NCI-H226 (cell line): ENCODE results near the gene POC1A.
A peak's percentile ranks its signal among the peaks of the same experiment; 100 is the strongest.

Source experiments
- DNase-seq: peaks from one replicate; pipeline ENCODE4 v3.0.0-alpha.2; 2015

POC1A gene

DNA sequence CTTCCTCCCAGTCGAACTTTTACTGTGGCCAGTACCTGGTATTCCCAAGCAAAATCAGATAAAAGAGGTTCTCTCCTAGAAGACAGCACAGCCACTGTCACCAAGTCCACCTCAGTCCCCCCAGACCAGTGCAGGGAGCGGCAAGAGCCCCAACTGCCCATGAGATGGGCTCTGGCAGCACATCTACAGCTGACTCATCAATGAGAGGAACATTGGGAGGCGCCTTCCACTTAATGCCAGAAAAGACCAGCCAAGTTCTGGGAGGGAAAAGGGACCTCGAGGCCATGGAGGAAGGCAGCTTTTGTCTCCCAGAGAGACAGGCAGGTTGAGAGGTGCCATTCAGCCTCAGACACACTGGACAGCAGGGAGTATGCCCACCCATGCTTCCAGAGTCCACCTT, 28.2 kb downstream of the POC1A start:
- DNase-seq: no peak

DNA sequence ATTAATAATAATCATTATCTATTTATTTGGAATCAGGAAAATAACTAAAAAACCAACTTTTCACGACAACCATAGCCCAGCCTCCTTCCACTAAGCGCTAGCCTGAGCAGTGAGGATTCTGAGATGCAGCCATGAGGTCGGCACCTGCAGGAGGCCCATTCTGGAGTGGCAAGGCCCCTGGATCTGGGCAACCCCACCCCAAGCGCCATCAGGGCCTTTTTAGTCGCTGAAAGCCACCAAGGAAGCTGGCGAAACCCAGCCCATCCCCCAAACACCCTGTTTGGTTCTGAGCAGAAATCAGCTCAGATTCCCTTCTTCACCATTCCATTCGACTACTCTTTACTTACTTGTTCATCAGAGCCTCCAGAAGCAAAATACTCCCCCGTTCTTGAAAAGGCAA, 29.5 kb downstream of the POC1A start:
- no peak for DNase-seq

DNA sequence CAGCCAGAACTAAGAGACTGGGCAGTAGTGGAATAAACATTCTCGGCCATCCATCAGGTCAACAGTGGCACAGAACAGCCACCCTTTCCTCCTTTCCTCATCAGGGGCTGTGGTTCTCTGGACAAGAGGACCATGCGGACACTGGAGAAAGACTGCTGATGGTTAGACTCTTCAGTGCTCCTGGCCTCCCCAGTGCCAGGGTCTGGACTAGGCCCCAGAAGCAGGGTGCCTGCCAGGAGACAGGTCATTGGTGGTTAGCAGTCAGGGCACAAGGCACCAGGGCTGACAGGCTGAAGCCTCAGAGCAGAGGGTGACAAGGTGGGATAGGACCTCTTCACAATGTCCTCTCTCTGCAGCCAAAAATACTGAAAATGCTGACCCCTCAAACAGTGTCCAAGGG, 30.1 kb downstream of the POC1A start:
- no peak for DNase-seq

DNA sequence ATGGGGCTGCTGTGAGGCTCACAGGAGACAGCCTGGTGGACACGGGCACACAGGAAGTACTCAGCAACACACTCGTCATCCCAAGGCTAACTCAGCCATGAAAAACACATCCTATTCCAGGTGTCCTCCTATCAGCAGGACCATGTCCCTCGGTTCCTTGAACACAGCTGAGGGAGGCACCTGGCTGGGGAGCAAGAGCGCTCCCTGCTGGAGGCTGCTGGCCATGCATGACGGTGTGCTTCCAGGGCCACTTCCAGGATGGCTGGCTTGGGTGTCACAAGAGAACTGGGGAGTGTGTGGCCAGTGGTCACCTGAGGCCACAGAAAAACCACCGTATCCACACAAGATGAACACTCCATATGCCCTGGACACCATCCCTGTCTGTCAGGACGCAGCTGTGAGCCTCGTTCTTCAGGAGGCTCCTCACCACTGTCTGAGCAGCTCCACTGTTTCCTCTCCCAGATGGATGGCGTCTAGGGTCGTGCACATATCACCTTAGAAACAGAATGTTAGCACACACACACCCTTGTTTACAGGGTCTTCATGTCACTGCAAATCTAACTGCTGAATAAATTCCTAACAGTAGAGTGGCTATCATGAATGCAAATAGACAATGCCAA, 31.0 kb downstream of the POC1A start:
- peak; percentile 13 for DNase-seq

DNA sequence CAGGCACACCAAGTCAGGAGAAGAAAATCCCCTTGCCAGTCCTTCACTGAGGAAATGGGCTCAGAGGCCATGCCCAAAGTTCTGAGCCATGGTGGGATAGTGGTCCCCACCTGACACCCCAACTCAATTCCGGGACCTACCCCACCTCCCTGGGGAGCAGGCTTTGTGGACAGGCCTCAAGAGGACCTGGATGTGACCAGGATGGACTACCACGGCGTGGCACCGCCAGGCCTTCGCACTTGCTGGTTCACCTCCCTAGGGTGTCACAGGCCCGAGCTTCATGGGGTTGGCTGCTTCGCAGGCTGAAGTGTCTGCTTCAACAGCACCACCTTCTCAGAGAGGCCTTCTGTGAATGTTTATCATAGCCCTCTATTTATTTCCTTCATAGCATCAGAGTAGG, 31.7 kb downstream of the POC1A start:
- no peak for DNase-seq

DNA sequence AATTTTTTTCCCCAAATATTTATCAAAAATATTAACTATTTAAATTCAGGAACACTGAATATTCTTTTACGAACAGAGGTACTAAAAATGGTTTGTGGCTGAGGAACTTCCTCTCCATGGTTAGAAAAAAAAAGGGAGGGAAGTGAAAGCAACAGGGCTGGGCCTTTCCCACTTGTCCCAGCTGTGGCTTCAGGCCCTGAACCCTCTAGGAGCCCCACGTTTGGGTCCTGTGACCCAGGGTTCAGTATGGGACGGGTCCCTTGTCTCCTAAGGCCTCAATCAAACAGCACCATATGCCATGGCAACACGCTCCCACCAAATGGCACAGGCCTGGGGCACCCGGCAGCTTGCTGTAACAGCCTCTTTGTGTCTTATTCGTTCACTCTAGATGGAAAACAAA, 32.4 kb downstream of the POC1A start:
- no peak for DNase-seq

DNA sequence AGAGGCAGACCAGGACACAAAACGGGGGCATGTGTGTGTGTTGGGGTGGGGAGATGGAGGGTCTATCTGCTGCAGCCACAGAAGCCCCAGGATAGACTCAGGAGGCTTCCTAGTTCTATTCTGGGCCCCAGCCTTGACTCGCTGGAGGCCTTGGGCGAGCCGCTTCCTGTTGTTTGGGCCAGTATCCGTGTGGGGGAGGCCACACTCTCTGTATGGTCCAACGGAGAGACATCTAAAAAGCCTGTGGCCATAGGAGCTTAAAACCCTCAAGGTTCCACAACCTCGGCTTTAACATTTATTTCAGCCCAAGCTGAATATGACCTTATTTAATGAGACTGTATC, 32.8 kb downstream of the POC1A start:
- DNase-seq: no peak

DNA sequence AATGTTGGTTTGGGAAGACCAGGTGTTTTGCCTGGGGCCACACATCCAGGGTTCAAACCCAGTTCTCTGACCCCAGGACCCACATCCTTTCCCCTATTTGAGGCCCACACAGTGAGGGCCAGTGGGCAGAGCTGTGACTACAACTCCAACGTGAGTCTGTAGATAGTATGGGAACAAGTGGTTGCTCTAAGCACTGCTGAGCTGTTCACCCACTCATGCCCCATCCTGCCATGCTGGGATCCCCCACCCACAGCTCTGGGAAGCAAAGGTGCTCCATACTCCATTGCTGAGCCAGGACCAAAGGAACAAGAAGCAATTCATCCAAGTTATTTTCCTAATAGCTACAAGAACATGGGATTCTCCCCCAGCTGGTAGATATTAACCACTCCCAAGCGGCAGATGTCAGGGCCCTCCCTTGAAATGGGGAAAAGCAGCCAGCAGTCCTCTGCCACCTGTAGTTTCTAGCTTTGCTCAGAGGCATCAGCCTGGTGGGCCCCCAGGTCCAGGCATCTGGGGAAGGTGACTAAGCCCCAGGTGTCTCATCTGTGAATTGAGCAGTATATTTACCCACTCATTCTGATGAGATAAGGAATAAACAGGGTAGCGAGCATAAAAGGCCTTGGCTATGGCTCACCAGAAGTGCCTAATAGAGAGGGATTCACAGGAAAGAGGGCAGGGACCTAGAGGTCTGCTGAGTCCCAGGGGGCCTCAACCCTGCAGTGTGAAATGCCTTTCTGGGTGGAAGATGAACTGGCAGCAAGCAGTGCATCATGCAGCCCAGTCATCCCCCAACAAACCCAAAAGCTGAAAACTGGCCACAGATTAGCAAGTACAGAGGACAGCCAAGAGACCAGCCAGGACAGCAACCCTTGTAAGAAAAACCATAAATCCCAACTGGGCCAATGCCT, 33.4 kb downstream of the POC1A start:
- DNase-seq: no peak

DNA sequence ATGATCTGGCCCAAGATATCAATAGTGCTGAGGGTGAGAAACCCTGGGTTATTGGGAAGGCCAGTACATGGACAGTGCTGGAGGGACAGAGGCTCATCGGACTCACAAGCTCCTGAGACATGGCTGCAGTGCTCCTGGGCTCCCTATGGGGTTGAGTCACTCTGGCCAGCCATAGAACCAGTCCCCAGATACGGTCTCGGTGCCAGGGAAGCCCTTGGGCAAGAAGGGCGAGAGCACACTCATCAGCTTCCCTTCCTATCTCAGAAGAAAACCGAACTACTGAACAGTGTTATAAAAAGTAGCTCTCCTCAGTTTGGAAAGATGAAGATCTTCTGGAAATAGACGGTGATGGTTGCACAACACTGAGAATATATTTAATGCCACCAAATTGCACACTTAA, 34.4 kb downstream of the POC1A start:
- DNase-seq: no peak

DNA sequence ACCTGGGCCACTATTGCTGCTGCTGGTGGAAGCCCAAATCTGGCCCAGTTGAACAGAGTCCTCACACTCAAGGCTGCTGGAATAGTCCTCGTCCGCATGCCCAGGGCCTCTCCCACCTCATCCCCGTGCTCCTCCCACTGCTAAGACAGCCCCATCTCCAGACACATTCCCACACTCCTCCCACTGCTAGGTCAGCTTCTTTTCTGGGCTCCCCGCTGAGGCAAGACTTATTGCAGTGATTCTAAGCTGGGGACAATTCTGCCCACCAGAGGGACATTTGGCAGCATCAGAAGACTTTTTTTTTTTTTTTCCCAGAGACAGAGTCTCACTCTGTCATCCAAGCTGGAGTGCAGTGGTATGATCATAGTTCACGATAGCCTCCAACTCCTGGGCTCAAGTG, 35.1 kb downstream of the POC1A start:
- DNase-seq: no peak

DNA sequence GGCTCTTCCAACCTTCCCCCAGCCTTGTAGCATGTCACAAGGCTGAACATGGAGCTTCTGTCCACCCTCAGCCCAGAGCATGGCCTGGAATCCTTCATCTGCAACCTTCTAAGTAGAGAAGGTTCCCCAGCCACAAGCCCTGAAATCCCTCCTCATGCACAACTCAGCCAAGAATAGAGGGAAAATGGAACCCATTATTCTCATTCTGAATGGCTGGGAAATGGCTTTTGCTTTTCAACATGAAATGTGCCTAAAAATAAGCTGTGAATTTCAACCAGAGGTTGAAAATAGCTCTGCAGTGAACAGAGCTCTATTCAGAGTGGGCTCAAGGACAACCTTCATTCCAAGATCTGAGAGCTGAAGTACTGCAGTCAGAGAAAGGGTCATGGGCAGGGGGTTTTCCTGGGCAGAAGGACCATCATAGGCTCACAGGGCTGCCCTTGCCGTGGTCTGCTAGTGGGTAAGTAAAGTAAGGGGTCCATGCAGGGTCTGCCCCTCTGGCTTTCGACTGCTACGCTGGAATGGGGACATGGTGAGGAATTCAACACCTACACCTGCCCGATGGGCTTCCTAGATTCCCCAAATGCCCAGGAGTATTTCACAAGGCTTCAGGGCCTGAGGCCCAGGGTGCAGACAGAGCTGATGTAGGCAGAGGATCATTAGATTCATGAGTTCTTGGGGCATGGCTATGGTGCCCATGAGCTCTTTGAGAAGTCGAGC, 35.9 kb downstream of the POC1A start:
- no peak for DNase-seq

DNA sequence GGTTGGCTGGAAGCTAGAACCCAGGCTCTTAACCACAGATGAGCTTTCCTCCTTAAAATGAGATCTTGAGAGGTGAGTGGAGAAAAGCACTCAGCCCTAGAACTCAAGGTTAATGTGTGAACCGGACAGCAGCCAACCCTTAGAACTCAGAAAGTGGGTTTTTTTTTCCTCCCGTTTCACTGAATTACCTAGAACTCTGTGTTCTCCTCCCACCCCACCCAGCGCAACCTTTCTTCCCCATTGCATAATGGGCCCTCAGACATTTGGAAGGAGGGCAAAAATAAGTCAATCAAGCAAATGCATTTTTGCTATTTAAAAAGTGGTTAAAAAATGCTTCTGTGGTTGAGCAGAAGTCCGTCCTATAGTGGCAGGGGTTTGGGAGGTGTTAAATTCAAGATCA, 36.7 kb downstream of the POC1A start:
- DNase-seq: no peak

DNA sequence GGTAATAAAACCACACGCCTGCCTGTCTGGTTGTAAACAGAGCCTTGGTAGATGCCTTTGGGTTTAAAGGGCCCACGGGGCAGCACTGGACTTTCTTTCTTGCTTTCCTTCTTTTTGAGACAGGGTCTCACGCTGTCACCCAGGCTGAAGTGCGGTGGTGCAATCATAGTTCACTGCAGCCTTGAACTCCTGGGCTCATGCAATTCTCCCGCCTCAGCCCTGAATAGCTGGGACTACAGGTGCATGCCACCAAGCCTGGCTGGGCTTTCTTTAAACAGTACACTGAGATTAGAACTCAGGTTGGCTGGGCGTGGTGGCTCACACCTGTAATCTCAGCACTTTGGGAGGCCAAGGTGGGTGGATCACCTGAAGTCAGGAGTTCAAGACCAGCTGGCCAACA, 42.2 kb downstream of the POC1A start:
- DNase-seq: no peak

DNA sequence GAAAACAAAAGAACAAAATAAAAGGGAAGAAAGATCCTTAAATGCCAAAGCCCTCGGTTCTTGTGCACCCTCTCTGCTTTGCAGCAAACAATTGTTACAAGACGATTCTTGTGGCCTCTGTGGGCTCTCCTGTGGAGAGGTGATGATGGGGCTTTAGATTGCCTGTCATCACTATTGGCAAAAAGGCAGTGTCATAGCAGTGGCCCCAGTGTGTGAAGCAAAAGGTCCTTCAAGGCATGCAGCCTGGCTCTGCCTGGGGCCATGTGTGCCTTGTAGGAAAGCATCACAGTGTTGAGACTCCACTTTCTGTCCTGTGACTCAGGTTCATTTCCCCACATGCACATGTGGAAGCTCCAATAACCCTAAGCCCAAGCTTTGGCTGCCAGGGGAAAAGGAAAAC, 43.7 kb downstream of the POC1A start:
- DNase-seq: no peak

DNA sequence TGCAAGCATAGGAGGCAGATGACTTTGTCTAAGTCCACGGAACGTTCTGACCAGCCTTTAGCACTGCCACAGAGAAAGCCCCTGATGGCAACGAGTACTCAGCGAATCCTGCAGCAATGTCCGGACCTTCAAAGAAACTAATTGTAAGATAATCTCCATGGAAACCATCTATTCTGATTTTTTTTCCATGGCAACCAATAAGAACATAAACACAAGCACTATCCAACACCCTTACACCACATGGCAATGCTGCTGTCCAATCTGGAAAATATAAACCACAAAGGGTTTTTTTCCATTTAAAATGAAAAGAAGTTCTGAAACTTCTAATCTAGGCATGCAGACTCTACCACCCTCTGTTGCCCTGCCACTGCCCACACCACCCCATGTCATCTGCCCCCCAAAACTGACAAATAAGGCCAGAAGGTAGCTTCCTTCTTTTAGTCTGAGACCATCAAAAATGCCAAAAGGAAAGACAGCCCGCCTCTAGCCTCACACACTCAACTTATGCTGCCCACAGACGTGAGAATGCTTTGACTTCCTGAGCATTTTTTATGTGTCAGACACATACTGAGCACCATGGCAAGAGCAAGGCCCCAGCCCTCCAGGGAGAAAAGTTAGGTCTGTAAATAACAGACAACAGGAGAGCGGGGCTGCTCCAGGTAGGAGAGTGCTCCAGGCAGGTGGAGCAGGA, 44.5 kb downstream of the POC1A start:
- no peak for DNase-seq

DNA sequence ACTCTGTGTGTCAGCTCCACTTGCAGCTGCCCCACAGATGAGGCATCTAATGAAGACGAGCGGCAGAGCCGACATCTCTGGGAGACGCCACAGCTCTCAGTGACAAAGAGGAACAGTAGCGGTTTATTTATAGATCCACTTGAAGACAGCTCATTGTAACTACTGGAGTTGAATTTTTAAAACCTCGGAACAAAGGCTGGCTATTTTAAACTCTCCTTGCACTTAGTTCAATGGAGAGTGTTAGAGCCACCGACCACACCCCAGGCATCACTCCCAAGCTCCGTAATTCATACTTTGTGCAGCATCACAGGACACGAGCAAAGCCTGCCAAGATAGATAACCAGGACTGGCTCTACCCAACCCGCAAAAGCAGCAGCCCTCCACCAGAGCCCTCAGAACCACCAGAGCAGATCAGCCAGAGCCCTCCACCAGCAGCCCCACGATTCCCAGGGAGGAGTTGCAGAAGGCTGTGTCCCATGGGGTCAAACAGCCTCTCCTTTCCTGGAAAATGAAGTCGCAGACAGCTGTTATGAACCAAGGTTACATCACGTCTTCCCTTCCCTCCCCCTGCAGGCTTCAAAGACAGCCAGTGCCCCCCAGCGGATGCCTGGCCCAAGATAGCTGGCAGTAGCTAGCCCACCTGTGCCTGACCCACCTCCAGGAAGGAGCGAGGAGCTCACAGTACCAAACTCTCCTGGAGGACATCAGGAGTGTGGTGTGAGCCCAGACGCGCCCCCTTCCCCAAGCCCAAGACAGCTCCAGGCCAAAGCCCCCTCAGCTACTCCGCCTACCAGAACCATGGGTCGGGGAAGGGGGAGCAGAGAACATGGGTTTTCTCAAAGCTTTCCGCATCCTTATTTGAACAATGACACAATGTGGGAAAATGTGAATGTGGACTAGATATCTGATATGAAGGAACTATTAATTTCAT, 45.7 kb downstream of the POC1A start:
- no peak for DNase-seq

DNA sequence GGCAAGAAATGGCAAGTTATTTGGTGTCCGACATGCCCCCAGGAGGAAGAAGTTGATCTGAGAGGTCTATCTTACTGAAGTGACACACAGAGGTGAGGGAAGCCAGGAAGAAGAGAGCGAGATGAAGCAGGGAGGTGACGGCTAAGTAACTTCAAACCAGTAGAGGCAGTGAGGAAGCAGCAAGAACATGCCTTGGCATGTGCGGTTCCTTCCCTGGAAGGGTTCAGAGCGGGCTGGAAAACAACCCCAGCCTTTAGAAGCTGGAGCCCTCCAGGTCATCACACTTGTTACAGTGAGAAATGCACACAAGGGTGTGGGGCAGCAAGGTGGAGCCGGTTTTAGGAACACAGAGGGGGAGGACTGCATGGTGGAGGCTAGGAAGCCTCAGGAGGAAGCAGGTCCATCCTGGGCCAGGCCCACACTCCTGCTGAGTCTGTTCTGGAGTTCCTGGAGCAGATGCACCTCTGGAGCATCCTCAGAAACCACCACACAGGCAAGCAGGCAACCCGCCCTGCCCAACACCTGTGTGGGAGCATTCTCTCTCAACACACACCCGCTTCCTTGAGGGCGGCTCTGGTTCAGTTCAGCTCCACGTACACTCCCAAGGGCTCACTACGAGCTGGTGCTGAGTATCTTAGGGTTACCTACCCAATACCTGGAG, 47.1 kb downstream of the POC1A start:
- no peak for DNase-seq

DNA sequence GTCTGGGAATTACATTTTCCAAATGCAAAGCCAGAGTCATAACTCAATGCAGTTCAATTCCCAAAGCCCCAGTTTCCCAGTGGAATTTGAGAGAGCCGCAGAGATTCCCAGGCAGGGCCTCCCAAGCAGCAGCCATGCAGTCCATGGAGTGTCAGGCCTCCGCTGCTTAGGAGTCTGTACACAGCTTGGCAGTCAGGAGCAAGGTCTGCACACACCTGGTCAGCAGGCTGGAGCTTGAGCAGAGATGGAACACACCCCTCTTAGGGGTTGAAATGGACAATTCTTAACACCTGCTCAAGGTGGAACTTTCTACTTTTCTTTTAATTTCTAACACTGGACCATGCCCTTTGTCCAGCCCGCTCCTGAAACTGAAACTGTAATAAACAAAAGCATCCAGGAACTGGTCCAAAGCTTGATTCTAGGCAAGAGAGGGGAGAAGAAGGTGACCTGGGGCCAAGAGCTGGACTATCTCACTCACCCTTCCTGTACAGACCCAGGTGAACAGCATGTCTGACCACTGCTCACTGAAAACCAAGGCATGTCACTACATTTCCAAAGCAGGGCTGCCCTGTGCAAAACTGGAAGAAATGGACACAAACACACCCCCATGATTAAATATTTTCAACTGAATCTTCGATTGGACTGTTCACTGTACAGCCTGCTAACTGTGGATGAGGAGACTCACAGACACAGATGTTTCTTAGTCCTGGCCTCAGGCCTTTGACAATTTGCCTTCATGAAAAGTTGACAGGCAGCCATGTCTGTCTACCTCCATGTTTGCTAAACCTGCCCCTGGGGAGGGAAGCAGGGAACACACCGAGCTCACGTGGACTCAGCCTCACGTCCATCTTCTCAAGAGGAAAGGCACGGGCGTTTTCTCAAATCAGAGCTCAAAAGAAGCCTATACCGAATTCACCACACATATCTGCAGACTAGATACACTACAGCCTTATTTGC, 49.3 kb downstream of the POC1A start:
- DNase-seq: no peak

DNA sequence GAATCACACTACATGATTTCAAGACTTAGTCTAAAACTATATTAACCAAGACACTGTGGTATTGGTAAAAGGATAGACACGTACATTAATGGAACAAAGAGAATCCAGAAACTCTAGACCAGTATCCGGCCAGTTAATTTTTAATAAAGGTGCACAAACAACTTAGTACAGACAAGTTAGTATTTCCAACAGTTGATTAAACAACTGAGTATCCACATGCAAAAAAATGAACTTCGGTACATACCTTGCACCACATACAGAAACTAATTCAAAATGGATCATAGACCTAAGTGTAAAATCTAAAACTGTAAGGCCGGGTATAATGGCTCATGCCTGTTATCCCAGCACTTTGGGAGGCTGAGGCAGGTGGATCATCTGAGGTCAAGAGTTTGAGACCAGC, 51.3 kb downstream of the POC1A start:
- no peak for DNase-seq

DNA sequence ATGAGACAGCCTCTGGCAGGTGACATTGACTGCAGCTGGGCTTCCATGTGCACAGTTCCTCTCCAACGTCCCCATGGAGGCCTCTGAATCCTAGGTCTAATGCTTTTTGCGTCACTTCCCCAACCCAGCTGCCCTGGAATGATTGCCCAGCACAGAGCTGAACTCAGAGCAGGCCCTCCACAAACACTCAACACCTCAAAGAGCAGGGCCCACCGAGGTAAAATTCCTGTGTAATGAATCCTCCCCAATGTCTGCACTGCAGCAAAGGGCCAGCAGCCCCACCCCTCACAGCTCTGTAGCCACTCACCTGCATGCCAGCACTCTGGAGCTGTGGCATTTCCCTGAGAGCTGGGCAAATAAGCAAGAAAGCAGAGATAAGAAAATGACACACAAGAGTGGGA, 55.2 kb downstream of the POC1A start:
- peak; percentile 63 for DNase-seq
